Fibroblast of lung (primary cell): ENCODE results near the gene PTPRN. TPM values are rescaled to one million over a fixed set of nuclear protein-coding genes. Genes with fewer than 3 reads are reported as not detected.

Source experiments
- DNase-seq, 2 donors: peaks; one replicate each; pipeline versions ENCODE4 v3.0.0 to v3.0.0-alpha.2; 2010; ENCODE audit warnings: low read depth in 2 of 2
- H2AFZ ChIP-seq: 2 replicates; pipeline ENCODE4 v1.5.1; 2012; ENCODE audit warnings: low read length, control low read depth, inconsistent platforms
- H3K27ac ChIP-seq: 2 replicates; pipeline ENCODE4 v1.5.1; 2011; ENCODE audit warnings: low read length, control low read depth; ENCODE audit not compliant: insufficient read depth
- H3K27me3 ChIP-seq: 2 replicates; pipeline ENCODE4 v1.5.1; 2011; ENCODE audit warnings: mild to moderate bottlenecking, low read length; ENCODE audit not compliant: control insufficient read depth, insufficient read depth
- H3K36me3 ChIP-seq: 2 replicates; pipeline ENCODE4 v1.5.1; 2011; ENCODE audit warnings: low read length; ENCODE audit not compliant: control insufficient read depth, insufficient read depth
- H3K4me1 ChIP-seq: 2 replicates; pipeline ENCODE4 v1.5.1; 2011; ENCODE audit warnings: low read length; ENCODE audit not compliant: control insufficient read depth, insufficient read depth; ENCODE audit errors: extremely low read depth
- H3K4me2 ChIP-seq: 2 replicates; pipeline ENCODE4 v1.5.1; 2011; ENCODE audit warnings: low read length, control low read depth; ENCODE audit not compliant: insufficient read depth; ENCODE audit errors: extremely low read depth
- H3K4me3 ChIP-seq, 4 experiments: fragments of 200-600 bp in 1 of 4; sonication (generic) in 1 of 4; replicated peaks in 1 of 4; 2 replicates each; pipeline ENCODE4 v1.5.1; 2011 to 2016; ENCODE audit warnings: low read length in 4 of 4, low read depth in 3 of 4, mild to moderate bottlenecking in 3 of 4, control low read depth in 2 of 4, inconsistent platforms in 1 of 4, mixed read lengths in 1 of 4; ENCODE audit not compliant: insufficient read depth in 1 of 4; ENCODE audit errors: control extremely low read depth in 1 of 4
- H3K79me2 ChIP-seq: 2 replicates; pipeline ENCODE4 v1.5.1; 2012; ENCODE audit warnings: mild to moderate bottlenecking, low read length, inconsistent platforms; ENCODE audit not compliant: control insufficient read depth, insufficient read depth
- H3K9ac ChIP-seq: 2 replicates; pipeline ENCODE4 v1.5.1; 2011; ENCODE audit warnings: mild to moderate bottlenecking, low read length, control low read depth; ENCODE audit not compliant: insufficient read depth
- H3K9me3 ChIP-seq: 2 replicates; pipeline ENCODE4 v1.5.1; 2012; ENCODE audit warnings: low read depth, low read length; ENCODE audit not compliant: control insufficient read depth, insufficient read depth
- H4K20me1 ChIP-seq: 2 replicates; pipeline ENCODE4 v1.5.1; 2011; ENCODE audit warnings: low read length; ENCODE audit not compliant: control insufficient read depth, insufficient read depth; ENCODE audit errors: extremely low read depth
- CTCF ChIP-seq, 2 donors: IDR thresholded peaks in 1 of 2; conservative IDR thresholded peaks in 1 of 2; 1 replicate in 1 of 2; 2 replicates in 1 of 2; pipeline ENCODE4 v1.5.1; 2011 to 2012; ENCODE audit warnings: low read length in 2 of 2, control low read depth in 1 of 2, inconsistent platforms in 1 of 2, low read depth in 1 of 2, mild to moderate bottlenecking in 1 of 2
- EZH2 ChIP-seq: IDR thresholded peaks from 2 replicates; pipeline ENCODE4 v1.5.1; 2012; ENCODE audit warnings: low read length, control low read depth, mild to moderate bottlenecking; ENCODE audit errors: missing control alignments
- polyA plus RNA-seq, 2 donors: library from polyadenylated mRNA; depleted of rRNA in 1 of 2; stranded (reverse) in 1 of 2; unstranded in 1 of 2; fragments of >200 nt; gene quantifications; 2 replicates each; pipeline ENCODE4 v1.2.1, GENCODE V29; 2011 to 2012; ENCODE audit warnings: missing spikeins in 1 of 2
- total RNA-seq: library from RNA; depleted of rRNA; stranded (reverse); fragments of >200 nt; gene quantifications from 2 replicates; pipeline ENCODE4 v1.2.1, GENCODE V29; 2014

Gene PTPRN
- total and polyA plus RNA-seq, 2 donors (not counting 1 experiment from before 2014, with no cell fraction given), result 0.28 to 3.5 TPM

DNA sequence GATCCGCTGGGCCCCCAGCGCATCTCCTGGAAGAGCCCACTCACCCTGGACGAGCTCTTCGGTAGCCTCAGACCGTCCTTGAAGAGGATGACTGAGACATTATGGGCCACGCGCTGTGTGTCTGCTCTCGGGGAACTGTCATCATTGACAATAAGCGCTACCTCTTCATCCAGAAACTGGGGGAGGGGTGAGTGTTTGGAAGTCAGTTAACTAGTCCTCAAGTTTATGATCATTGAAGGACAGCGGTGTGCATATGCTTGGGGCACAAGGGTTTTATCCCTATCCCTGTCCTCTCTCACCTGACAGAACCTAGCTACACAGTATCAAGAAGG lies 63.3 kb downstream of the PTPRN start:
- Histone ChIP-seq H3K27me3 (no peaks in the 10 kb centered on the region), H3K36me3 (peaks cover 18% of the 10 kb centered on the region), H4K20me1 (no peaks in the 10 kb centered on the region), H3K4me2 (peak overlapping the region; percentile 92), H3K9me3 (no peaks in the 10 kb centered on the region), H3K27ac (peak overlapping the region; percentile 99), H3K4me1 (peaks cover 18% of the 10 kb centered on the region), H3K9ac (peak overlapping the region; percentile 98), H3K79me2 (peaks cover 15% of the 10 kb centered on the region), H2AFZ (no peak overlapping the region), H3K4me3 (peak overlapping the region; percentile 87 to 95 (median 94))
- no peak for TF ChIP-seq EZH2
- TF ChIP-seq CTCF (conservative IDR thresholded peaks at IDR 0.05 in 1 of 2, IDR thresholded peaks at IDR 0.05 in 1 of 2; ENCODE audit: low read depth in 1 of 2, low read length in 2 of 2), result no peak
- no peak for DNase-seq

- H3K4me2 ChIP-seq, result peak within 1 kb of the TSS; percentile 92
- H4K20me1 ChIP-seq, result no peaks in the 10 kb centered on the region
- peak within 1 kb of the TSS; percentile 99 for H3K27ac ChIP-seq
- H3K36me3 ChIP-seq, result peaks cover 14% of the 10 kb centered on the region
- peaks cover 15% of the 10 kb centered on the region for H3K79me2 ChIP-seq
- no peaks in the 10 kb centered on the region for H3K27me3 ChIP-seq
- H3K4me3 ChIP-seq, result peak within 1 kb of the TSS; percentile 87 to 95 (median 94)
- H3K4me1 ChIP-seq, result peaks cover 17% of the 10 kb centered on the region
- no peaks in the 10 kb centered on the region for H3K9me3 ChIP-seq
- H2AFZ ChIP-seq, result peak within 1 kb of the TSS; percentile 86
- peak; percentile 89 to 94 for DNase-seq
- TF ChIP-seq EZH2, result no peak
- no peak for TF ChIP-seq CTCF (conservative IDR thresholded peaks at IDR 0.05 in 1 of 2, IDR thresholded peaks at IDR 0.05 in 1 of 2; ENCODE audit: low read depth in 1 of 2, low read length in 2 of 2)
- H3K9ac ChIP-seq, result peak within 1 kb of the TSS; percentile 98
Measured at GRCh38 chr2:219245148-219245898, 63.9 kb downstream of the PTPRN start, which contains the start of the genes GLB1L and STK16. Gene GLB1L, minus strand, starts transcription at chr2:219245444. Its CDS starts 1,871 bp downstream, at chr2:219243573. Gene STK16, plus strand, starts transcription at chr2:219245479. Its CDS starts 521 bp downstream, at chr2:219246000.

GRCh38 chr2:219244789-219245147 lies 64.4 kb downstream of the PTPRN start:
- H3K4me3 ChIP-seq, result peak overlapping the region; percentile 87 to 95 (median 94)
- H3K27ac ChIP-seq, result peak overlapping the region; percentile 99
- no peaks in the 10 kb centered on the region for H3K9me3 ChIP-seq
- H3K36me3 ChIP-seq, result peaks cover 12% of the 10 kb centered on the region
- peaks cover 12% of the 10 kb centered on the region for H3K4me1 ChIP-seq
- peak overlapping the region; percentile 92 for H3K4me2 ChIP-seq
- TF ChIP-seq EZH2 (no peak), CTCF (conservative IDR thresholded peaks at IDR 0.05 in 1 of 2, IDR thresholded peaks at IDR 0.05 in 1 of 2; ENCODE audit: low read depth in 1 of 2, low read length in 2 of 2) (no peak)
- no peaks in the 10 kb centered on the region for H3K27me3 ChIP-seq
- H2AFZ ChIP-seq, result peak overlapping the region; percentile 86
- DNase-seq, result no peak
- peaks cover 15% of the 10 kb centered on the region for H3K79me2 ChIP-seq
- no peaks in the 10 kb centered on the region for H4K20me1 ChIP-seq
- peak overlapping the region; percentile 98 for H3K9ac ChIP-seq
